Measurements from ENCODE around the gene ZKSCAN1.

The ZKSCAN1 gene

GRCh38 chr7:100024020-100024619 is 8.7 kb downstream of the ZKSCAN1 start:
- no peak for DNase-seq (ENCODE audit: low read depth in 2 of 2)
- H3K4me3 ChIP-seq (replicated peaks in 1 of 2; ENCODE audit: low read depth in 2 of 2, low read length in 2 of 2), result no peak overlapping the region
- no peak for TF ChIP-seq CTCF (IDR thresholded peaks at IDR 0.05; ENCODE audit: low read depth, low read length)

GRCh38 chr7:100027197-100027596 is 11.8 kb downstream of the ZKSCAN1 start:
- no peak overlapping the region for H3K4me3 ChIP-seq (replicated peaks in 1 of 2; ENCODE audit: low read depth in 2 of 2, low read length in 2 of 2)
- no peak for DNase-seq (ENCODE audit: low read depth in 2 of 2)
- no peak for TF ChIP-seq CTCF (IDR thresholded peaks at IDR 0.05; ENCODE audit: low read depth, low read length)

GRCh38 chr7:100029596-100029995 is 14.2 kb downstream of the ZKSCAN1 start:
- DNase-seq (ENCODE audit: low read depth in 2 of 2), result no peak
- no peak overlapping the region for H3K4me3 ChIP-seq (replicated peaks in 1 of 2; ENCODE audit: low read depth in 2 of 2, low read length in 2 of 2)
- TF ChIP-seq CTCF (IDR thresholded peaks at IDR 0.05; ENCODE audit: low read depth, low read length), result no peak

- TF ChIP-seq CTCF (IDR thresholded peaks at IDR 0.05; ENCODE audit: low read depth, low read length), result no peak
- no peak for DNase-seq (ENCODE audit: low read depth in 2 of 2)
- no peak overlapping the region for H3K4me3 ChIP-seq (replicated peaks in 1 of 2; ENCODE audit: low read depth in 2 of 2, low read length in 2 of 2)
Measured at GRCh38 chr7:100033526-100033925, 18.1 kb downstream of the ZKSCAN1 start.

- no peak overlapping the region for H3K4me3 ChIP-seq (replicated peaks in 1 of 2; ENCODE audit: low read depth in 2 of 2, low read length in 2 of 2)
- peak; percentile 87 to 96 for DNase-seq (ENCODE audit: low read depth in 2 of 2)
- no peak for TF ChIP-seq CTCF (IDR thresholded peaks at IDR 0.05; ENCODE audit: low read depth, low read length)
Measured at GRCh38 chr7:100034871-100035510, 19.6 kb downstream of the ZKSCAN1 start.

- no peak for TF ChIP-seq CTCF (IDR thresholded peaks at IDR 0.05; ENCODE audit: low read depth, low read length)
- no peak overlapping the region for H3K4me3 ChIP-seq (replicated peaks in 1 of 2; ENCODE audit: low read depth in 2 of 2, low read length in 2 of 2)
- DNase-seq (ENCODE audit: low read depth in 2 of 2), result peak in 1 of 2 donors; percentile 28
Measured at GRCh38 chr7:100035876-100036275, 20.5 kb downstream of the ZKSCAN1 start.
